GM23248 (cell line): ENCODE measurements around the gene TFF1. TPM values are rescaled to one million over a fixed set of nuclear protein-coding genes. Genes with fewer than 3 reads are reported as not detected.

ENCODE experiments used
- DNase-seq: peaks from one replicate; pipeline ENCODE4 v3.0.0-alpha.2; 2015
- H2AFZ ChIP-seq: fragments of 200-600 bp; sonication (generic); 2 replicates; pipeline ENCODE4 v1.6.1; 2016; ENCODE audit warnings: antibody characterized with exemption
- H3F3A ChIP-seq: fragments of 200-600 bp; sonication (generic); 2 replicates; pipeline ENCODE4 v1.6.1; 2016; ENCODE audit warnings: mild to moderate bottlenecking, antibody characterized with exemption, mixed run types; ENCODE audit not compliant: insufficient read depth
- H3K27ac ChIP-seq: fragments of 200-600 bp; sonication (generic); 2 replicates; pipeline ENCODE4 v1.5.1; 2016; ENCODE audit warnings: mild to moderate bottlenecking
- H3K27me3 ChIP-seq: fragments of 200-600 bp; sonication (generic); replicated peaks from 2 replicates; pipeline ENCODE4 v1.6.1; 2016; ENCODE audit warnings: mild to moderate bottlenecking; ENCODE audit not compliant: insufficient read depth
- H3K36me3 ChIP-seq: fragments of 200-600 bp; sonication (generic); 2 replicates; pipeline ENCODE4 v1.6.1; 2016; ENCODE audit warnings: low read depth, mild to moderate bottlenecking
- H3K4me1 ChIP-seq: fragments of 200-600 bp; sonication (generic); 2 replicates; pipeline ENCODE4 v1.6.1; 2016; ENCODE audit warnings: mild to moderate bottlenecking; ENCODE audit not compliant: insufficient read depth
- H3K4me2 ChIP-seq: fragments of 200-600 bp; sonication (generic); one replicate; pipeline ENCODE4 v1.6.1; 2016; ENCODE audit warnings: mild to moderate bottlenecking; ENCODE audit not compliant: unreplicated experiment
- H3K4me3 ChIP-seq: fragments of 200-600 bp; sonication (generic); 2 replicates; pipeline ENCODE4 v1.5.1; 2016; ENCODE audit warnings: mild to moderate bottlenecking
- H3K79me2 ChIP-seq: fragments of 200-600 bp; sonication (generic); 2 replicates; pipeline ENCODE4 v1.6.1; 2016; ENCODE audit warnings: mild to moderate bottlenecking; ENCODE audit not compliant: insufficient read depth
- H3K9ac ChIP-seq: fragments of 200-600 bp; sonication (generic); 2 replicates; pipeline ENCODE4 v1.6.1; 2016; ENCODE audit warnings: mild to moderate bottlenecking
- H3K9me2 ChIP-seq: fragments of 200-600 bp; sonication (generic); 2 replicates; pipeline ENCODE4 v1.6.1; 2016; ENCODE audit warnings: mixed run types, mild to moderate bottlenecking, moderate library complexity; ENCODE audit not compliant: insufficient read depth
- H3K9me3 ChIP-seq: fragments of 200-600 bp; sonication (generic); one replicate; pipeline ENCODE4 v1.6.1; 2017; ENCODE audit warnings: low read depth
- H4K20me1 ChIP-seq: fragments of 200-600 bp; sonication (generic); 2 replicates; pipeline ENCODE4 v1.6.0; 2016; ENCODE audit not compliant: insufficient read depth
- EZH2 ChIP-seq: fragments of 200-600 bp; sonication (generic); IDR thresholded peaks from 2 replicates; pipeline ENCODE4 v1.6.1; 2018; ENCODE audit warnings: antibody characterized with exemption, mild to moderate bottlenecking; ENCODE audit not compliant: insufficient read depth, poor library complexity, severe bottlenecking
- EZH2phosphoT487 ChIP-seq: fragments of 200-600 bp; sonication (generic); IDR thresholded peaks from 2 replicates; pipeline ENCODE4 v1.6.1; 2018; ENCODE audit warnings: antibody characterized with exemption, moderate library complexity, mild to moderate bottlenecking, low read depth; ENCODE audit not compliant: insufficient read depth
- WGBS, 2 experiments: methylation state at CpG; one replicate each; pipeline ENCODE4 v1.1.6; 2015 to 2017; ENCODE audit warnings: low lambda C conversion rate in 2 of 2, low coverage in 1 of 2; ENCODE audit errors: missing lambda C conversion rate in 2 of 2; 5-methylcytosine and 5-hydroxymethylcytosine counted together
- in situ Hi-C: fragments of 300-500 bp; cut with MboI; formaldehyde crosslinking; loops from 2 replicates; pipeline ENCODE4 v1.15.0; 2020
- polyA plus RNA-seq: library from polyadenylated mRNA; unstranded; fragments of >200 nt; fragmentation: Nextera tagmentation; extraction: Ambion mirVana; gene quantifications from 2 replicates; pipeline ENCODE4 v1.2.1, GENCODE V29; 2016
- total RNA-seq: library from RNA; depleted of rRNA; stranded (reverse); fragments of >200 nt; shearing (Covaris generic); gene quantifications from 2 replicates; pipeline ENCODE4 v1.2.3, GENCODE V29; 2014

Gene TFF1
- total and polyA plus RNA-seq, 2 experiments from 2014 or later: not detected

DNA sequence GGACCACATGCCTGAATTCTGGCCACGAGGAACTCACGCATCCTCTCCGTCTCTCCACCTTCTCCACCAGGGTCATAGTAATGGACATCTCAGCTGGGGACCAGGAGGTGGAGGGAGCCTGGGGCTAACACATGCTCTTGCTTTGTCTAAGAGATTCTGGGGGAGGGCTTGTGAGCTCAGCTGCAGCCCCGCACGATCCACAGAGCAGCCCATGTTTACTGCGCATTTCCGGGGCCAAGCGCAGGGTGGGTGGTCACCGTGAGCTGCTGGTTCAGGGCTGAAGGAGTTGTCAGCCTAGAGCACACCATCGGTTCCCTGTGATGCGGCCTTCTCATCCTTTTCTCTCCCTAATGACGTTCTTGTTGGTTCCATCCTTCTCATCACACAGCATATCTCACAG is 8.1 kb downstream of the TFF1 start:
- H2AFZ ChIP-seq: no peak overlapping the region
- no peaks in the 10 kb centered on the region for H3K9me2 ChIP-seq
- H3K4me2 ChIP-seq: no peak overlapping the region
- no peaks in the 10 kb centered on the region for H3K79me2 ChIP-seq
- H3K27me3 ChIP-seq: 0 out of 2 replicates have a peak, but pooled peaks cover 2% of the 10 kb centered on the region
- no peaks in the 10 kb centered on the region for H3K9me3 ChIP-seq
- WGBS, 2 experiments: 60 to 63% methylated on average over 12 of the region's 12 CpGs
- H3K36me3 ChIP-seq: no peaks in the 10 kb centered on the region
- H3F3A ChIP-seq: no peaks in the 10 kb centered on the region
- H3K27ac ChIP-seq: no peak overlapping the region
- no peak for DNase-seq
- no peaks in the 10 kb centered on the region for H4K20me1 ChIP-seq
- in situ Hi-C loops: no loop called here
- no peak overlapping the region for H3K9ac ChIP-seq
- H3K4me1 ChIP-seq: no peaks in the 10 kb centered on the region
- H3K4me3 ChIP-seq: no peak overlapping the region
- TF ChIP-seq EZH2 (no peak), EZH2phosphoT487 (no peak)

DNA sequence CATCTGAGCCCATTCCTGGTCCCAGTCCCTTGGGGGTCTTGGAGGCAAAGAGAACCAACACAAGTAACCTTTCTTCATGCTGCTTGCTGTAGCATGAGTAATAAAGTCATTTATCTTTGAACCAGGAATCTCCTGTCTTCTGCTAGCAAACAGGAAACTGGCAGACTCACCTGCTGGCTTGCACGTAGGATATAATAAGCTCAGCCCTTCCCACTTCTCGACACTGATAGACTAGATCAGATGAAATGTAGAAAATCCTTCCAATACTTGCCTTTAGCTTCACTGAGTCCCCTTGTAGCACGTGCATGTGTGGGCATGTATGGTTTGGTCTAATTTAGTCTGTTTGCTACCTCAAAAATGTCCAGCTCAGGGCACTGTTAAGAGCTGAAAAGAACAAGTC is 9.0 kb downstream of the TFF1 start:
- Histone ChIP-seq H3K4me2 (no peak overlapping the region), H3F3A (no peaks in the 10 kb centered on the region), H3K27me3 (0 out of 2 replicates have a peak, but pooled peaks cover 2% of the 10 kb centered on the region), H3K4me1 (no peaks in the 10 kb centered on the region), H2AFZ (no peak overlapping the region), H3K27ac (no peak overlapping the region), H3K4me3 (no peak overlapping the region), H3K79me2 (no peaks in the 10 kb centered on the region), H3K9ac (no peak overlapping the region), H4K20me1 (no peaks in the 10 kb centered on the region), H3K36me3 (no peaks in the 10 kb centered on the region), H3K9me3 (no peaks in the 10 kb centered on the region), H3K9me2 (no peaks in the 10 kb centered on the region)
- in situ Hi-C loops: no loop called here
- WGBS, 2 experiments: 21 to 25% methylated on average over 3 of the region's 3 CpGs
- DNase-seq: no peak
- TF ChIP-seq EZH2: no peak
- TF ChIP-seq EZH2phosphoT487: no peak

DNA sequence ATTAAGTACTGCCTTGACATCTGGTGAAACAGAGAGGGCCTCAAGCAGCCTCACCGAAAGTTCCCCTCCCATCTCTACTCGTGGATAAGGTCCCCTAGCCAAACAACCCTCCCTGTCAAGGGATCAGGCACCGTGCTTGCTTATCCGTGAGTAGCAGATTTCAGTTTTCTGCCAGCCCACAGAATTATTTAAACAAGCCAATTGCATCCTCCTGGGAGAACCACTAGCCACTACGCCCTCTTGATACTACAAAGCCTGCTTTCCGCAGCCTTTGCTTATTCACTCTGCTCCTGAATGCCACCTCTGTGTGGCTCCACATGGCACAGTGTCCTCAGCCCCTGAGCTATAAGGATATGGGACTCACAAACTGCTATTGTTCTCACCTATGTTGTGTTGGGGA is 9.7 kb downstream of the TFF1 start:
- no peak for TF ChIP-seq EZH2
- Histone ChIP-seq H3K9ac (no peak overlapping the region), H3K9me2 (no peaks in the 10 kb centered on the region), H3K4me2 (no peak overlapping the region), H3K9me3 (no peaks in the 10 kb centered on the region), H3K4me1 (no peaks in the 10 kb centered on the region), H4K20me1 (no peaks in the 10 kb centered on the region), H3F3A (no peaks in the 10 kb centered on the region), H3K27me3 (0 out of 2 replicates have a peak, but pooled peaks cover 2% of the 10 kb centered on the region), H3K4me3 (no peak overlapping the region), H3K27ac (no peak overlapping the region), H3K79me2 (no peaks in the 10 kb centered on the region), H3K36me3 (no peaks in the 10 kb centered on the region), H2AFZ (no peak overlapping the region)
- in situ Hi-C loops: no loop called here
- no peak for DNase-seq
- WGBS, 2 experiments: 15 to 21% methylated on average over 6 of the region's 6 CpGs

DNA sequence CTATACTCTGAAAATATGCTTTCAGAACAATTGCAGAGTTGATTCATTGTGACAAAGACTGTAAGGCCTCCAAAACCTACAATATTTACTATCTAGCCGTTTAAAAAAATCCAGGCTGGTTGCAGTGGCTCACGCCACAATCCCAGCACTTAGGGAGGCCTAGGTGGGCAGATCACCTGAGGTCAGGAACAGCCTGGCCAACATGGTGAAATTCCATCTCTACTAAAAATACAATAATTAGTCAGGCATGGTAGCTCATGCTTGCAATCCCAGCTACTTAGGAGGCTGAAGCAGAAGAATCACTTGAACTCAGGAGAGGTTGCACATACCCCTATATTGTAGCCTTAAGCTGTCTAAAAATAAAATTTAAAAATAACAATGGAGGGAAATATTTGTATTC is 10.3 kb downstream of the TFF1 start:
- no peak overlapping the region for H3K4me2 ChIP-seq
- H3K9me3 ChIP-seq: no peaks in the 10 kb centered on the region
- no peaks in the 10 kb centered on the region for H4K20me1 ChIP-seq
- no peak overlapping the region for H2AFZ ChIP-seq
- H3K27ac ChIP-seq: no peak overlapping the region
- H3K79me2 ChIP-seq: no peaks in the 10 kb centered on the region
- in situ Hi-C loops: no loop called here
- 6 to 19% methylated on average over 2 of the region's 2 CpGs for WGBS, 2 experiments
- no peak overlapping the region for H3K4me3 ChIP-seq
- H3K36me3 ChIP-seq: no peaks in the 10 kb centered on the region
- no peaks in the 10 kb centered on the region for H3K9me2 ChIP-seq
- 0 out of 2 replicates have a peak, but pooled peaks cover under 1% of the 10 kb centered on the region for H3K27me3 ChIP-seq
- H3K4me1 ChIP-seq: no peaks in the 10 kb centered on the region
- TF ChIP-seq EZH2 (no peak), EZH2phosphoT487 (no peak)
- no peaks in the 10 kb centered on the region for H3F3A ChIP-seq
- no peak overlapping the region for H3K9ac ChIP-seq
- no peak for DNase-seq

DNA sequence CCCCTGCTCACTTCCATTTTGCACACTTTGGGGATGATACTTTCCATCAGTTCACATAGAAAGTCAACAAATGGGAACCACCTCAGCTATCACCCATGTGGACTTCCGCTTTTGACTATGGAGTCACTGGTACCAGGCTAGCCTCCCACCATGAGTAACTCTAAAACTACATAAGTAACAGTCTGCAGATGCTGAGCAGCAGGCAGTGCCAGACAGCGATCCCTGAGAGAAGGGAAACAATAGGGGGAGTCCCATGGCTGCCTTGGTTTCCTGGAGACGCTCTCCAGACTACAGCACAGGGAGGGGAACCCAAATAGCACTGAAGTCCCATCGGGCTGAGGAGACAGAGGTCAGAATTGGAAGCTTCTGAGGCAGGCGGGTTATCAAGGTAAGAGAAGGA is 12.7 kb downstream of the TFF1 start:
- H3K9ac ChIP-seq: no peak overlapping the region
- in situ Hi-C loops: no loop called here
- TF ChIP-seq EZH2 (no peak), EZH2phosphoT487 (no peak)
- no peaks in the 10 kb centered on the region for H3K4me1 ChIP-seq
- no peak for DNase-seq
- H3K79me2 ChIP-seq: no peaks in the 10 kb centered on the region
- no peak overlapping the region for H3K4me3 ChIP-seq
- H3K9me3 ChIP-seq: no peaks in the 10 kb centered on the region
- H3K36me3 ChIP-seq: no peaks in the 10 kb centered on the region
- no peak overlapping the region for H3K27ac ChIP-seq
- 39 to 46% methylated on average over 5 of the region's 5 CpGs for WGBS, 2 experiments
- H4K20me1 ChIP-seq: no peaks in the 10 kb centered on the region
- no peak overlapping the region for H2AFZ ChIP-seq
- H3K4me2 ChIP-seq: no peak overlapping the region
- no peaks in the 10 kb centered on the region for H3F3A ChIP-seq
- H3K9me2 ChIP-seq: no peaks in the 10 kb centered on the region
- H3K27me3 ChIP-seq: no peaks in the 10 kb centered on the region
